OCI-LY1 (cell line): ENCODE data around the gene C16orf74.

ENCODE experiments used
- CTCF ChIP-seq: fragments of 200-600 bp; sonication (generic), shearing (Covaris generic); IDR thresholded peaks from 2 replicates; pipeline ENCODE4 v1.5.1; 2017; ENCODE audit warnings: mild to moderate bottlenecking, antibody characterized with exemption, low read length, moderate library complexity, mixed read lengths
- EZH2 ChIP-seq: fragments of 200-600 bp; sonication (generic), shearing (Covaris generic); IDR thresholded peaks from 2 replicates; pipeline ENCODE4 v1.8.0; 2017; ENCODE audit warnings: borderline replicate concordance, mixed run types, mild to moderate bottlenecking, antibody characterized with exemption, low read length, moderate library complexity, mixed read lengths

GRCh38 chr16:85762970-85763369 lies 12.1 kb upstream of the C16orf74 start:
- TF ChIP-seq CTCF (no peak), EZH2 (no peak)
